H9 (cell line): ENCODE data around the gene NUP58. TPM values are rescaled to one million over a fixed set of nuclear protein-coding genes. Genes with fewer than 3 reads are reported as not detected.

Experiments used
- DNase-seq: peaks from one replicate; pipeline ENCODE4 v3.0.0-alpha.2; 2017
- H2AFZ ChIP-seq: one replicate; pipeline ENCODE4 v1.6.1; 2013; ENCODE audit warnings: mild to moderate bottlenecking, low read length, control low read depth, moderate library complexity
- H2AK5ac ChIP-seq: 2 replicates; pipeline ENCODE4 v1.6.1; 2013; ENCODE audit warnings: low read length, control low read depth, mixed read lengths; ENCODE audit not compliant: insufficient read length
- H2BK120ac ChIP-seq: one replicate; pipeline ENCODE4 v1.6.1; 2013; ENCODE audit warnings: low read depth, mild to moderate bottlenecking, low read length, control low read depth, inconsistent platforms; ENCODE audit not compliant: poor library complexity, severe bottlenecking
- H2BK12ac ChIP-seq: 2 replicates; pipeline ENCODE4 v1.6.1; 2013; ENCODE audit warnings: low read length, control low read depth, mixed read lengths, low read depth; ENCODE audit not compliant: insufficient read length
- H2BK15ac ChIP-seq: 2 replicates; pipeline ENCODE4 v1.6.1; 2013; ENCODE audit warnings: low read depth, low read length, control low read depth
- H2BK20ac ChIP-seq: one replicate; pipeline ENCODE4 v1.6.1; 2013; ENCODE audit warnings: low read depth, mild to moderate bottlenecking, low read length, control low read depth, inconsistent platforms; ENCODE audit not compliant: poor library complexity, severe bottlenecking
- H2BK5ac ChIP-seq: 2 replicates; pipeline ENCODE4 v1.6.1; 2013; ENCODE audit warnings: low read length, control low read depth, mixed read lengths; ENCODE audit not compliant: insufficient read length
- H3K14ac ChIP-seq: 2 replicates; pipeline ENCODE4 v1.6.1; 2013; ENCODE audit warnings: low read length, control low read depth; ENCODE audit not compliant: insufficient read depth
- H3K18ac ChIP-seq: 2 replicates; pipeline ENCODE4 v1.6.1; 2013; ENCODE audit warnings: low read depth, mild to moderate bottlenecking, mixed read lengths, low read length, control low read depth; ENCODE audit not compliant: insufficient read length
- H3K23ac ChIP-seq: 2 replicates; pipeline ENCODE4 v1.6.1; 2013; ENCODE audit warnings: low read length, control low read depth, mixed read lengths, low read depth; ENCODE audit not compliant: insufficient read length
- H3K23me2 ChIP-seq: 2 replicates; pipeline ENCODE4 v1.6.1; 2013; ENCODE audit warnings: low read depth, mild to moderate bottlenecking, mixed read lengths, low read length, control low read depth; ENCODE audit not compliant: insufficient read length, poor library complexity, severe bottlenecking
- H3K27ac ChIP-seq: 2 replicates; pipeline ENCODE4 v1.5.1; 2013; ENCODE audit warnings: low read length, control low read depth, mixed read lengths, low read depth; ENCODE audit not compliant: insufficient read length
- H3K27me3 ChIP-seq: 2 replicates; pipeline ENCODE4 v1.6.1; 2013; ENCODE audit warnings: low read length, control low read depth, inconsistent platforms; ENCODE audit not compliant: insufficient read depth
- H3K4ac ChIP-seq: 2 replicates; pipeline ENCODE4 v1.6.1; 2013; ENCODE audit warnings: low read depth, mild to moderate bottlenecking, control low read depth, inconsistent platforms, low read length, moderate library complexity
- H3K4me1 ChIP-seq: 2 replicates; pipeline ENCODE4 v1.6.1; 2013; ENCODE audit warnings: low read length, control low read depth, inconsistent platforms; ENCODE audit not compliant: insufficient read depth
- H3K4me2 ChIP-seq: 2 replicates; pipeline ENCODE4 v1.6.1; 2013; ENCODE audit warnings: low read length, control low read depth, mixed read lengths; ENCODE audit not compliant: insufficient read length, insufficient read depth
- H3K56ac ChIP-seq: 2 replicates; pipeline ENCODE4 v1.6.1; 2013; ENCODE audit warnings: low read depth, mild to moderate bottlenecking, mixed read lengths, low read length, control low read depth; ENCODE audit not compliant: insufficient read length
- H3K79me1 ChIP-seq: 2 replicates; pipeline ENCODE4 v1.6.1; 2013; ENCODE audit warnings: low read depth, mild to moderate bottlenecking, moderate library complexity, low read length, control low read depth, inconsistent platforms; ENCODE audit not compliant: insufficient read depth, poor library complexity, severe bottlenecking
- H3K79me2 ChIP-seq: 2 replicates; pipeline ENCODE4 v1.6.1; 2013; ENCODE audit warnings: low read length, control low read depth, inconsistent platforms; ENCODE audit not compliant: insufficient read depth
- H3K9ac ChIP-seq: 2 replicates; pipeline ENCODE4 v1.6.1; 2013; ENCODE audit warnings: low read length, control low read depth, mixed read lengths; ENCODE audit not compliant: insufficient read length; ENCODE audit errors: extremely low read depth
- H3K9me3 ChIP-seq: one replicate; pipeline ENCODE4 v1.6.1; 2013; ENCODE audit warnings: low read depth, low read length, inconsistent platforms; ENCODE audit not compliant: control insufficient read depth
- H3T11ph ChIP-seq: one replicate; pipeline ENCODE4 v1.6.1; 2013; ENCODE audit warnings: mild to moderate bottlenecking, low read length, control low read depth, inconsistent platforms
- H4K20me1 ChIP-seq: one replicate; pipeline ENCODE4 v1.6.1; 2013; ENCODE audit not compliant: control insufficient read depth, insufficient read length, insufficient read depth
- H4K5ac ChIP-seq: 2 replicates; pipeline ENCODE4 v1.6.1; 2013; ENCODE audit warnings: low read depth, mild to moderate bottlenecking, mixed read lengths, low read length, control low read depth; ENCODE audit not compliant: insufficient read length
- H4K8ac ChIP-seq: replicated peaks from 2 replicates; pipeline ENCODE4 v1.6.1; 2013; ENCODE audit warnings: low read length, control low read depth, mixed read lengths, low read depth; ENCODE audit not compliant: insufficient read length
- H4K91ac ChIP-seq: 2 replicates; pipeline ENCODE4 v1.6.1; 2013; ENCODE audit warnings: low read depth, mild to moderate bottlenecking, moderate library complexity, mixed read lengths, low read length, control low read depth; ENCODE audit not compliant: insufficient read length
- H3K27ac Mint-ChIP-seq, 3 experiments: 2 replicates in 2 of 3; 3 replicates in 1 of 3; pipeline ENCODE4 v1.8.0; 2020 to 2021; ENCODE audit warnings: mixed read lengths in 3 of 3, mild to moderate bottlenecking in 1 of 3, moderate library complexity in 1 of 3
- H3K27me3 Mint-ChIP-seq: 2 replicates; pipeline ENCODE4 v1.8.0; 2021; ENCODE audit warnings: low read depth, mild to moderate bottlenecking, moderate library complexity, mixed read lengths
- H3K36me3 Mint-ChIP-seq, 3 experiments: 2 replicates in 2 of 3; 3 replicates in 1 of 3; pipeline ENCODE4 v1.8.0; 2020 to 2021; ENCODE audit warnings: low read depth in 3 of 3, mixed read lengths in 3 of 3; ENCODE audit not compliant: insufficient read depth in 1 of 3
- H3K4me1 Mint-ChIP-seq, 2 experiments: 2 replicates each; pipeline ENCODE4 v1.8.0; 2020; ENCODE audit warnings: mixed read lengths in 2 of 2
- H3K4me3 Mint-ChIP-seq, 2 experiments: 2 replicates in 1 of 2; 3 replicates in 1 of 2; pipeline ENCODE4 v1.8.0; 2020 to 2021; ENCODE audit warnings: mild to moderate bottlenecking in 2 of 2, mixed read lengths in 2 of 2, moderate library complexity in 1 of 2
- H3K9me3 Mint-ChIP-seq, 2 experiments: 2 replicates in 1 of 2; 3 replicates in 1 of 2; pipeline ENCODE4 v1.8.0; 2020; ENCODE audit warnings: mild to moderate bottlenecking in 2 of 2, mixed read lengths in 2 of 2, moderate library complexity in 1 of 2
- CTCF ChIP-seq: fragments of 200-600 bp; sonication (generic); conservative IDR thresholded peaks from 3 replicates; pipeline ENCODE4 v1.8.0; 2021; ENCODE audit warnings: antibody characterized with exemption, mild to moderate bottlenecking
- WGBS: extraction: QIAGEN DNeasy Blood & Tissue Kit; methylation state at CpG from one replicate; pipeline ENCODE4 v1.1.7; 2013; ENCODE audit warnings: missing lambda C conversion rate, low lambda C conversion rate, mixed read lengths; ENCODE audit not compliant: insufficient read length; ENCODE audit errors: extremely low coverage; 5-methylcytosine and 5-hydroxymethylcytosine counted together
- total RNA-seq: library from RNA; stranded (reverse); gene quantifications from 2 replicates; pipeline ENCODE4 v1.2.1, GENCODE V29; 2021

Gene NUP58
- total RNA-seq, 1 experiment from 2014 or later: 77.6 TPM

- Histone ChIP-seq H3K23me2 (no peaks in the 10 kb centered on the region), H2BK120ac (no peak overlapping the region), H2BK20ac (no peak overlapping the region), H3K27ac (no peak overlapping the region), H3K4me1 (no peaks in the 10 kb centered on the region), H3K23ac (no peak overlapping the region), H3K14ac (no peak overlapping the region), H3K18ac (no peak overlapping the region), H2BK12ac (no peak overlapping the region), H4K8ac (no peak overlapping the region), H4K5ac (no peak overlapping the region), H2BK15ac (no peak overlapping the region), H3T11ph (no peak overlapping the region), H3K4me2 (no peak overlapping the region), H3K9me3 (no peaks in the 10 kb centered on the region), H3K9ac (no peak overlapping the region), H3K27me3 (no peaks in the 10 kb centered on the region), H2AK5ac (no peak overlapping the region), H2BK5ac (no peak overlapping the region), H4K91ac (no peak overlapping the region), H3K4ac (no peak overlapping the region), H3K79me2 (no peaks in the 10 kb centered on the region), H2AFZ (no peak overlapping the region), H4K20me1 (no peaks in the 10 kb centered on the region), H3K56ac (no peak overlapping the region), H3K79me1 (no peaks in the 10 kb centered on the region)
- peaks cover 0 to 17% (median 0%) of the 10 kb centered on the region in 3 experiments; a peak in 3 of 7 replicates for H3K36me3 Mint-ChIP-seq
- no peaks in the 10 kb centered on the region for H3K27me3 Mint-ChIP-seq
- H3K4me1 Mint-ChIP-seq: peaks cover 3 to 7% of the 10 kb centered on the region in 2 experiments; a peak in 1 of 4 replicates
- no CpG with 5 or more reads among the region's 1 CpG for WGBS
- no peak overlapping the region for H3K4me3 Mint-ChIP-seq
- no peaks in the 10 kb centered on the region for H3K9me3 Mint-ChIP-seq
- DNase-seq: no peak
- no peak overlapping the region for H3K27ac Mint-ChIP-seq
- peak; percentile 28; the same call in 1 of the 3 replicates for TF ChIP-seq CTCF
Measured at GRCh38 chr13:25267715-25268114, 33.7 kb upstream of the NUP58 start.
